B cell (primary cell): ENCODE measurements around the gene FBXO10. TPM values are rescaled to one million over a fixed set of nuclear protein-coding genes. Genes with fewer than 3 reads are reported as not detected.

Experiments
- ATAC-seq: fragments of 200-7000 bp; cut with Tn5 transposase; one replicate; pipeline ENCODE4 v1.10.0; 2021; ENCODE audit warnings: low read depth, mild to moderate bottlenecking, moderate number of reproducible peaks, moderate library complexity
- CTCF ChIA-PET: fragments of 350-600 bp; sonication (Branson Sonifier 250); formaldehyde crosslinking; loops from one replicate; lab custom pipeline; 2021; ENCODE audit warnings: antibody characterized with exemption, inconsistent platforms; lab: Charles Lee
- POLR2A ChIA-PET: fragments of 350-600 bp; sonication (Branson Sonifier 250); formaldehyde crosslinking; loops from one replicate; lab custom pipeline; 2021; ENCODE audit warnings: antibody characterized with exemption; lab: Charles Lee
- DNase-seq: peaks from one replicate; pipeline ENCODE4 v3.0.0; 2013
- H2AFZ ChIP-seq: 2 replicates; pipeline ENCODE4 v1.6.1; 2012; ENCODE audit warnings: mild to moderate bottlenecking, low read depth, low read length; ENCODE audit not compliant: insufficient read depth, poor library complexity, severe bottlenecking
- H3K27ac ChIP-seq, 2 donors: 1 replicate in 1 of 2; 2 replicates in 1 of 2; pipeline ENCODE4 v1.5.1; 2012 to 2013; ENCODE audit warnings: low read length in 2 of 2, mild to moderate bottlenecking in 2 of 2, moderate library complexity in 1 of 2
- H3K27me3 ChIP-seq, 4 experiments: fragments of 200-600 bp in 1 of 4; sonication (generic) in 1 of 4; replicated peaks in 1 of 4; 1 replicate in 2 of 4; 2 replicates in 2 of 4; pipeline versions ENCODE4 v1.6.1 to v1.7.0; 2013 to 2016; ENCODE audit warnings: low read length in 3 of 4, mild to moderate bottlenecking in 2 of 4, mixed read lengths in 1 of 4, moderate library complexity in 1 of 4; ENCODE audit not compliant: insufficient read depth in 4 of 4, control insufficient read depth in 3 of 4; ENCODE audit errors: control extremely low read depth in 1 of 4
- H3K36me3 ChIP-seq, 2 experiments: replicated peaks in 1 of 2; 1 replicate in 1 of 2; 2 replicates in 1 of 2; pipeline versions ENCODE4 v1.6.1 to v1.7.1; 2013; ENCODE audit warnings: low read length in 1 of 2; ENCODE audit not compliant: insufficient read depth in 2 of 2, control insufficient read depth in 1 of 2; ENCODE audit errors: control extremely low read depth in 1 of 2, extremely low read depth in 1 of 2
- H3K4me1 ChIP-seq, 2 donors: fragments of 200-600 bp in 1 of 2; sonication (generic) in 1 of 2; 1 replicate in 1 of 2; 2 replicates in 1 of 2; pipeline versions ENCODE4 v1.5.1 to v1.6.1; 2013 to 2017; ENCODE audit warnings: low read length in 2 of 2; ENCODE audit not compliant: control insufficient read depth in 2 of 2, insufficient read depth in 2 of 2
- H3K4me2 ChIP-seq: replicated peaks from 2 replicates; pipeline ENCODE3; 2012; ENCODE audit warnings: mild to moderate bottlenecking, low read depth, low read length; ENCODE audit not compliant: poor library complexity, severe bottlenecking
- H3K4me3 ChIP-seq, 5 experiments: fragments of 200-600 bp in 1 of 5; sonication (generic) in 1 of 5; 1 replicate in 3 of 5; 2 replicates in 2 of 5; pipeline versions ENCODE4 v1.5.1 to v1.7.0; 2011 to 2016; ENCODE audit warnings: low read length in 4 of 5, mild to moderate bottlenecking in 4 of 5, low read depth in 2 of 5, control low read depth in 1 of 5, moderate library complexity in 1 of 5; ENCODE audit not compliant: insufficient read depth in 1 of 5; ENCODE audit errors: control extremely low read depth in 1 of 5, extremely low read depth in 1 of 5
- H3K79me2 ChIP-seq: fragments of 200-600 bp; sonication (generic); one replicate; pipeline ENCODE4 v1.6.0; 2016; ENCODE audit warnings: low read length; ENCODE audit not compliant: control insufficient read depth, insufficient read depth
- H3K9ac ChIP-seq: fragments of 200-600 bp; sonication (generic); 2 replicates; pipeline ENCODE4 v1.6.1; 2017; ENCODE audit warnings: mild to moderate bottlenecking, low read length, moderate library complexity
- H3K9me3 ChIP-seq, 3 donors: one replicate each; pipeline versions ENCODE4 v1.6.1 to v1.7.1; 2013; ENCODE audit warnings: low read length in 2 of 3; ENCODE audit not compliant: control insufficient read depth in 2 of 3, insufficient read depth in 1 of 3; ENCODE audit errors: control extremely low read depth in 1 of 3
- H4K20me1 ChIP-seq: 2 replicates; pipeline ENCODE4 v1.6.0; 2012; ENCODE audit warnings: mild to moderate bottlenecking, low read length; ENCODE audit not compliant: insufficient read depth, control insufficient read depth, poor library complexity, severe bottlenecking
- H3K27ac Mint-ChIP-seq: one replicate; pipeline ENCODE4 v1.8.0; 2021; ENCODE audit warnings: mixed read lengths
- H3K27me3 Mint-ChIP-seq: one replicate; pipeline ENCODE4 v1.8.0; 2021; ENCODE audit warnings: mixed read lengths
- H3K4me1 Mint-ChIP-seq: one replicate; pipeline ENCODE4 v1.8.0; 2021; ENCODE audit warnings: mixed read lengths
- H3K4me3 Mint-ChIP-seq: one replicate; pipeline ENCODE4 v1.8.0; 2021; ENCODE audit warnings: mixed read lengths
- H3K9me3 Mint-ChIP-seq: one replicate; pipeline ENCODE4 v1.8.0; 2022; ENCODE audit warnings: mixed read lengths; ENCODE audit not compliant: insufficient read depth
- EZH2 ChIP-seq: IDR thresholded peaks from 2 replicates; pipeline ENCODE4 v1.6.1; 2012; ENCODE audit warnings: borderline replicate concordance, low read depth, mild to moderate bottlenecking, moderate library complexity, low read length; ENCODE audit not compliant: insufficient read depth, poor library complexity, severe bottlenecking
- WGBS: methylation state at CpG from one replicate; pipeline ENCODE4 v1.1.5; 2013; ENCODE audit warnings: missing lambda C conversion rate; ENCODE audit not compliant: insufficient coverage; 5-methylcytosine and 5-hydroxymethylcytosine counted together
- intact Hi-C: fragments of 100-400 bp; cut with micrococcal nuclease; formaldehyde crosslinking; loops from one replicate; pipeline ENCODE4 v1.10.0; 2022
- polyA plus RNA-seq: library from polyadenylated mRNA; depleted of rRNA; stranded (reverse); fragments of >200 nt; gene quantifications from 2 replicates; pipeline ENCODE4 v1.2.3, GENCODE V29; 2012
- total RNA-seq, 2 donors: library from RNA; stranded (reverse); fragments of 120-200 nt in 1 of 2; gene quantifications; 1 replicate in 1 of 2; 2 replicates in 1 of 2; pipeline versions ENCODE4 v1.2.3 to v1.2.4, GENCODE V29; 2013 to 2022
- TF ChIP-seq, protein P1 (sequence below): fragments of 200-600 bp; IDR thresholded peaks from one replicate; pipeline ENCODE4 v1.8.0; 2022; ENCODE audit warnings: antibody characterized with exemption, mild to moderate bottlenecking

FBXO10 gene
- total and polyA plus RNA-seq, 2 donors (not counting 1 experiment from before 2014, with no cell fraction given): 18.6 to 67.3 TPM

DNA sequence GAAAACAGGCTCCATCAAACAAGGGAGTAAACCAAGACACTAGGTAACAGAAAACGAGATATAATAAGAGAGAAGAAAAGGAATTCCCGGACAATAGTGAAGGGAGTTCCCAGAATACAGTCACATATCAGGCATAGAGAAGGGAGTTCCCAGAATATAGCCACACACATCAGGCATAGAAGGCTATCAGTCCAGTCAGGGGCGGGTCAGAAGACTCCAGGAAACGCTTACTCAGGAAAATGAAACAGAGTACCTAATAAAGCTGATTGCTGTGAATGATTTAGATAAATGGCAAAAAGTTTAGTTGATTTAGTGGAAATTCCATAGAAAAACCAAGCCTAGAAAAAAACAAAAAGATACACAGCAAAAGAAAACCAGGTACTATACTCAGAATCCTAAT is 11.3 kb upstream of the FBXO10 start:
- no peaks in the 10 kb centered on the region for H3K27me3 ChIP-seq
- peaks cover 13 to 21% of the 10 kb centered on the region in 2 donors for H3K4me1 ChIP-seq
- H3K9ac ChIP-seq: no peak overlapping the region
- no peak overlapping the region for H3K27ac ChIP-seq
- H3K4me1 Mint-ChIP-seq: peaks cover 39% of the 10 kb centered on the region
- no peak for DNase-seq
- WGBS: no CpG with 5 or more reads among the region's 4 CpGs
- peaks cover 30% of the 10 kb centered on the region for H3K79me2 ChIP-seq
- no peak overlapping the region for H3K4me2 ChIP-seq
- TF ChIP-seq, protein P1, sequence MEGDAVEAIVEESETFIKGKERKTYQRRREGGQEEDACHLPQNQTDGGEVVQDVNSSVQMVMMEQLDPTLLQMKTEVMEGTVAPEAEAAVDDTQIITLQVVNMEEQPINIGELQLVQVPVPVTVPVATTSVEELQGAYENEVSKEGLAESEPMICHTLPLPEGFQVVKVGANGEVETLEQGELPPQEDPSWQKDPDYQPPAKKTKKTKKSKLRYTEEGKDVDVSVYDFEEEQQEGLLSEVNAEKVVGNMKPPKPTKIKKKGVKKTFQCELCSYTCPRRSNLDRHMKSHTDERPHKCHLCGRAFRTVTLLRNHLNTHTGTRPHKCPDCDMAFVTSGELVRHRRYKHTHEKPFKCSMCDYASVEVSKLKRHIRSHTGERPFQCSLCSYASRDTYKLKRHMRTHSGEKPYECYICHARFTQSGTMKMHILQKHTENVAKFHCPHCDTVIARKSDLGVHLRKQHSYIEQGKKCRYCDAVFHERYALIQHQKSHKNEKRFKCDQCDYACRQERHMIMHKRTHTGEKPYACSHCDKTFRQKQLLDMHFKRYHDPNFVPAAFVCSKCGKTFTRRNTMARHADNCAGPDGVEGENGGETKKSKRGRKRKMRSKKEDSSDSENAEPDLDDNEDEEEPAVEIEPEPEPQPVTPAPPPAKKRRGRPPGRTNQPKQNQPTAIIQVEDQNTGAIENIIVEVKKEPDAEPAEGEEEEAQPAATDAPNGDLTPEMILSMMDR: no peak
- TF ChIP-seq EZH2: no peak
- ChIA-PET CTCF (no interaction called here), POLR2A (no interaction called here)
- H2AFZ ChIP-seq: no peak overlapping the region
- peaks cover 7 to 52% of the 10 kb centered on the region in 2 experiments for H3K36me3 ChIP-seq
- no peak for ATAC-seq
- no peaks in the 10 kb centered on the region for H3K27me3 Mint-ChIP-seq
- no peaks in the 10 kb centered on the region for H3K9me3 ChIP-seq
- H3K27ac Mint-ChIP-seq: no peak overlapping the region
- no peaks in the 10 kb centered on the region for H3K9me3 Mint-ChIP-seq
- peaks cover 9% of the 10 kb centered on the region for H4K20me1 ChIP-seq
- no peak overlapping the region for H3K4me3 ChIP-seq
- intact Hi-C loops: no loop called here
- no peak overlapping the region for H3K4me3 Mint-ChIP-seq

DNA sequence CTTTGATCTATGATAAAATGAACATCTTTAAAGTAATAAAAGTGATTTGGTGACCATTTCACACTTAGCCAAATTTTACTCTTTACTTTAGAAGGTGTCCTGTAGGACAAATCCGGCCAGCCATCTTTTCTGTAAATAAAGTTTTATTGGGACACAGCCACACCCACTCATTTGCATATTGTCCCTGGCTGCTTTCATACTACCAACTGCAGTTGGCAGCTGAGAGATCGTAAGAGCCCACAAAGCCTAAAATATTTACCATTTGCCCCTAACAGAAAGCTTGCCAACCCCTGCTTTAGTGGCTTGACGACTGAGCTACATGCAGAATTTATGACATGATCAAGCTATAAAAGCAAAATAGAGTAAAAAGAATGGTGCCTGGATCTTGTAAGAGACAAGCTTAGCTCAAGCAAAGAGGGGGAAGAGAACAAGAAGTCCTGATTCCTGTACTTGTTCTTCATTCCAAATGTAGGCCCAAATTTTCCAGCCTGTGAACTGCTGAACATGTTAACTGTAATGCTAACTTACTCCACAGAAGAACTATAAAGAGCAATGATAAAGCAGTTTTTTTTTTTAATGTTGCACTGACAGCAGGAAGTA is 7.4 kb upstream of the FBXO10 start:
- no peaks in the 10 kb centered on the region for H3K4me1 ChIP-seq
- DNase-seq: no peak
- no peaks in the 10 kb centered on the region for H3K9me3 Mint-ChIP-seq
- TF ChIP-seq EZH2: no peak
- peaks cover 21% of the 10 kb centered on the region for H3K4me1 Mint-ChIP-seq
- ATAC-seq: no peak
- peaks cover 12% of the 10 kb centered on the region for H3K79me2 ChIP-seq
- CTCF ChIA-PET: interaction anchor here (0.5 to 10.8 kb wide), 9 partner anchors 9 to 964 kb away, joined by 3 to 101 read pairs (median 4); partner anchors contain the start of gene TOMM5
- POLR2A ChIA-PET: no interaction called here
- WGBS: 80% methylated on average over 2 of the region's 3 CpGs
- peak overlapping the region; percentile 4 for H3K27ac Mint-ChIP-seq
- peaks cover 11 to 57% of the 10 kb centered on the region in 2 experiments for H3K36me3 ChIP-seq
- H3K27ac ChIP-seq: no peak overlapping the region
- H4K20me1 ChIP-seq: peaks cover 6% of the 10 kb centered on the region
- H3K9me3 ChIP-seq: no peaks in the 10 kb centered on the region
- H3K27me3 ChIP-seq: no peaks in the 10 kb centered on the region
- H3K9ac ChIP-seq: no peak overlapping the region
- H3K4me3 ChIP-seq: no peak overlapping the region
- H2AFZ ChIP-seq: no peak overlapping the region
- H3K27me3 Mint-ChIP-seq: no peaks in the 10 kb centered on the region
- intact Hi-C loops: no loop called here
- H3K4me3 Mint-ChIP-seq: no peak overlapping the region
- H3K4me2 ChIP-seq: no peak overlapping the region
